Measurements from ENCODE around the gene C2orf15. TPM values are rescaled to one million over a fixed set of nuclear protein-coding genes. Genes with fewer than 3 reads are reported as not detected.
A peak's percentile ranks its signal among the peaks of the same experiment; 100 is the strongest.

The C2orf15 gene
- polyA plus RNA-seq, 1 donor (not counting 4 experiments of a cell fraction or from before 2014, with no cell fraction given) = 0.31 TPM

- Histone ChIP-seq H3K27me3 (ENCODE audit: control insufficient read depth, extremely low read depth, insufficient read depth, low read length) (no peaks in the 10 kb centered on the region), H3K4me3 (ENCODE audit: control insufficient read depth in 2 of 3, extremely low read depth in 1 of 3, insufficient read depth in 2 of 3, low read depth in 1 of 3, low read length in 3 of 3) (peak overlapping the region; percentile 82 to 99 (median 86)), H3K9me1 (ENCODE audit: control insufficient read depth, extremely low read depth, insufficient read depth, low read length) (no peaks in the 10 kb centered on the region), H3K9me3 (ENCODE audit: control insufficient read depth, low read depth, low read length) (no peaks in the 10 kb centered on the region), H3K27ac (ENCODE audit: control insufficient read depth, insufficient read depth, low read length) (peak overlapping the region; percentile 89), H4K20me1 (ENCODE audit: control insufficient read depth, extremely low read depth, insufficient read depth, low read length) (no peaks in the 10 kb centered on the region), H2AFZ (ENCODE audit: control insufficient read depth, low read length) (peak overlapping the region; percentile 97), H3K4me1 (ENCODE audit: control insufficient read depth, extremely low read depth, insufficient read depth, low read length) (peaks cover 15% of the 10 kb centered on the region), H3K4me2 (ENCODE audit: control insufficient read depth, extremely low read depth, insufficient read depth, low read depth, low read length) (peak overlapping the region; percentile 96), H3K36me3 (ENCODE audit: control insufficient read depth in 2 of 2, extremely low read depth in 1 of 2, insufficient read depth in 2 of 2, low read length in 2 of 2) (no peaks in the 10 kb centered on the region), H3K79me2 (ENCODE audit: control insufficient read depth, insufficient read depth, low read length) (no peaks in the 10 kb centered on the region), H3K9ac (ENCODE audit: control insufficient read depth, extremely low read depth, insufficient read depth, low read length) (peak overlapping the region; percentile 91)
- TF ChIP-seq EZH2 (IDR thresholded peaks at IDR 0.05; ENCODE audit: low read length) (no peak), CTCF (optimal IDR thresholded peaks at IDR 0.05 in 1 of 3, IDR thresholded peaks at IDR 0.05 in 1 of 3, conservative IDR thresholded peaks at IDR 0.05 in 1 of 3; ENCODE audit: extremely low read depth in 1 of 3, insufficient read depth in 2 of 3, low read length in 3 of 3) (no peak)
- no peak for FAIRE-seq
- dilution Hi-C loops (cut with MboI; ENCODE audit: extremely low pct_ligation_motif_present, low sequenced_read_pairs) = no loop called here
- no peak for DNase-seq (ENCODE audit: low read depth, low spot score)
Measured at GRCh38 chr2:99153921-99154604, 12.6 kb downstream of the C2orf15 start.

GRCh38 chr2:99154643-99155536 lies 13.4 kb downstream of the C2orf15 start, which contains the start of the genes LIPT1 and TSGA10:
LIPT1 (plus strand) TSS chr2:99154967; CDS start chr2:99161958, 6,991 bp downstream.
TSGA10 (minus strand) TSS chr2:99154942; CDS start chr2:99109439, 45,503 bp downstream.
- TF ChIP-seq CTCF (optimal IDR thresholded peaks at IDR 0.05 in 1 of 3, IDR thresholded peaks at IDR 0.05 in 1 of 3, conservative IDR thresholded peaks at IDR 0.05 in 1 of 3; ENCODE audit: extremely low read depth in 1 of 3, insufficient read depth in 2 of 3, low read length in 3 of 3) (peak in 2 of 3 experiments; percentile 31 to 33), EZH2 (IDR thresholded peaks at IDR 0.05; ENCODE audit: low read length) (no peak)
- Histone ChIP-seq H3K27me3 (ENCODE audit: control insufficient read depth, extremely low read depth, insufficient read depth, low read length) (no peaks in the 10 kb centered on the region), H3K4me2 (ENCODE audit: control insufficient read depth, extremely low read depth, insufficient read depth, low read depth, low read length) (peak within 1 kb of the TSS; percentile 96), H3K9me3 (ENCODE audit: control insufficient read depth, low read depth, low read length) (no peaks in the 10 kb centered on the region), H3K79me2 (ENCODE audit: control insufficient read depth, insufficient read depth, low read length) (no peaks in the 10 kb centered on the region), H3K4me3 (ENCODE audit: control insufficient read depth in 2 of 3, extremely low read depth in 1 of 3, insufficient read depth in 2 of 3, low read depth in 1 of 3, low read length in 3 of 3) (peak within 1 kb of the TSS; percentile 82 to 99 (median 86)), H3K4me1 (ENCODE audit: control insufficient read depth, extremely low read depth, insufficient read depth, low read length) (peaks cover 15% of the 10 kb centered on the region), H3K9ac (ENCODE audit: control insufficient read depth, extremely low read depth, insufficient read depth, low read length) (peak within 1 kb of the TSS; percentile 91), H3K36me3 (ENCODE audit: control insufficient read depth in 2 of 2, extremely low read depth in 1 of 2, insufficient read depth in 2 of 2, low read length in 2 of 2) (no peaks in the 10 kb centered on the region), H3K9me1 (ENCODE audit: control insufficient read depth, extremely low read depth, insufficient read depth, low read length) (no peaks in the 10 kb centered on the region), H2AFZ (ENCODE audit: control insufficient read depth, low read length) (peak within 1 kb of the TSS; percentile 97), H4K20me1 (ENCODE audit: control insufficient read depth, extremely low read depth, insufficient read depth, low read length) (no peaks in the 10 kb centered on the region), H3K27ac (ENCODE audit: control insufficient read depth, insufficient read depth, low read length) (peak within 1 kb of the TSS; percentile 89)
- DNase-seq (ENCODE audit: low read depth, low spot score) (peak; percentile 30), FAIRE-seq (peak; percentile 26)
- dilution Hi-C loops (cut with MboI; ENCODE audit: extremely low pct_ligation_motif_present, low sequenced_read_pairs) = no loop called here
